Measurements from ENCODE around the gene PBX1. TPM values are rescaled to one million over a fixed set of nuclear protein-coding genes. Genes with fewer than 3 reads are reported as not detected.
A peak's percentile ranks its signal among the peaks of the same experiment; 100 is the strongest.

PBX1 gene
- total RNA-seq (ENCODE audit: low replicate concordance): 257 and 324 TPM in 2 replicates
- long read RNA-seq, full-length matches to known transcripts: 13 of 201 reads
- long read RNA-seq, partial matches to known transcripts: 140 of 201 reads
- long read RNA-seq, other reads (novel, unspliced or antisense): 48 of 201 reads

GRCh38 chr1:164558461-164559341 is at the start of gene PBX1:
PBX1 (plus strand) TSS chr1:164559184.
- H3K27me3 Mint-ChIP-seq: no peaks in the 10 kb centered on the region
- peak within 1 kb of the TSS; percentile 89 for H3K27ac Mint-ChIP-seq
- no peaks in the 10 kb centered on the region for H3K9me3 Mint-ChIP-seq
- peak; percentile 96 for DNase-seq (ENCODE audit: extremely low spot score, unreplicated experiment)
- peaks cover 18% of the 10 kb centered on the region for H3K4me1 Mint-ChIP-seq (ENCODE audit: unreplicated experiment)
- peak within 1 kb of the TSS; percentile 95 for H3K4me3 Mint-ChIP-seq
- peaks cover 17% of the 10 kb centered on the region for H3K36me3 Mint-ChIP-seq
- TF ChIP-seq, protein P1, sequence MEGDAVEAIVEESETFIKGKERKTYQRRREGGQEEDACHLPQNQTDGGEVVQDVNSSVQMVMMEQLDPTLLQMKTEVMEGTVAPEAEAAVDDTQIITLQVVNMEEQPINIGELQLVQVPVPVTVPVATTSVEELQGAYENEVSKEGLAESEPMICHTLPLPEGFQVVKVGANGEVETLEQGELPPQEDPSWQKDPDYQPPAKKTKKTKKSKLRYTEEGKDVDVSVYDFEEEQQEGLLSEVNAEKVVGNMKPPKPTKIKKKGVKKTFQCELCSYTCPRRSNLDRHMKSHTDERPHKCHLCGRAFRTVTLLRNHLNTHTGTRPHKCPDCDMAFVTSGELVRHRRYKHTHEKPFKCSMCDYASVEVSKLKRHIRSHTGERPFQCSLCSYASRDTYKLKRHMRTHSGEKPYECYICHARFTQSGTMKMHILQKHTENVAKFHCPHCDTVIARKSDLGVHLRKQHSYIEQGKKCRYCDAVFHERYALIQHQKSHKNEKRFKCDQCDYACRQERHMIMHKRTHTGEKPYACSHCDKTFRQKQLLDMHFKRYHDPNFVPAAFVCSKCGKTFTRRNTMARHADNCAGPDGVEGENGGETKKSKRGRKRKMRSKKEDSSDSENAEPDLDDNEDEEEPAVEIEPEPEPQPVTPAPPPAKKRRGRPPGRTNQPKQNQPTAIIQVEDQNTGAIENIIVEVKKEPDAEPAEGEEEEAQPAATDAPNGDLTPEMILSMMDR (conservative IDR thresholded peaks at IDR 0.05): no peak

- DNase-seq (ENCODE audit: extremely low spot score, unreplicated experiment): no peak
- H3K27ac Mint-ChIP-seq: no peak overlapping the region
Measured at GRCh38 chr1:164510435-164510834, 48.5 kb upstream of the PBX1 start.

GRCh38 chr1:164511001-164511705 is 47.8 kb upstream of the PBX1 start:
- Mint-ChIP-seq H3K9me3 (peaks cover 6% of the 10 kb centered on the region), H3K4me1 (ENCODE audit: unreplicated experiment) (peaks cover 25% of the 10 kb centered on the region), H3K4me3 (no peak overlapping the region), H3K27ac (no peak overlapping the region), H3K36me3 (no peaks in the 10 kb centered on the region), H3K27me3 (no peaks in the 10 kb centered on the region)
- no peak for DNase-seq (ENCODE audit: extremely low spot score, unreplicated experiment)
- TF ChIP-seq, protein P1 (conservative IDR thresholded peaks at IDR 0.05): no peak

More at GRCh38 chr1:164510435-164510834, 48.5 kb upstream of the PBX1 start:
- Mint-ChIP-seq H3K9me3 (peaks cover 6% of the 10 kb centered on the region), H3K4me1 (ENCODE audit: unreplicated experiment) (peaks cover 18% of the 10 kb centered on the region), H3K36me3 (no peaks in the 10 kb centered on the region), H3K4me3 (no peak overlapping the region), H3K27me3 (no peaks in the 10 kb centered on the region)
- TF ChIP-seq, protein P1 (conservative IDR thresholded peaks at IDR 0.05): no peak

GRCh38 chr1:164515231-164515630 is 43.8 kb upstream of the PBX1 start:
- no peaks in the 10 kb centered on the region for H3K27me3 Mint-ChIP-seq

DNA sequence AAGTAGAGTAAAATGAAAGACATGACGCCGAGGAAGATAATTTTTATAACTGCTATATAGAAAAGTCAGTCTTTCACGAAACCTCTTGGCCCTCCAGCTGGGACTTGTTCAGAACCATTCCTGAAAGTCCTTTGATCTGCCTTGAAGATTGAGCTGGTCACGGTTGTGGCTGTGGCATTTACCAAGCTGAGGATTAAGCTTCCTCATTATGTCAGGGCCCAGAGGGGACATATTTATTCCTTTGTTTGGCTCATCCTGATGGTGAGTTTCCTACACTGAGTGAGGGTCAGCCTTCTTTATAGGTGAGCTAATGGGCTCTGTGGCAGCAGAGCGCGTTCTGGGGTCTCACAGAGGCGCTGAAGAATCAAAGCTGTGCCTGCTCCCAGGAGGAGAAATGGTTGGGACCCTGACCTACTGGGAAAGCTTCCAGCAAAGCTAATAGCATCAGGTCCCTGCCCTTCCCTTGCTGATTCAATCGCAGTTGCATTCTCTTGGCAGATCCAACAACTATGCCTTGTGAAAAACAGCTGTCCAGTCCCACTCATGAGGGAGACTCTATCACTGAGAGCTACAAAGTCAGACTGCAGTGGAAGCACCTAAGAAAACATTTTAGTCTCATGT is 43.2 kb upstream of the PBX1 start:
- DNase-seq (ENCODE audit: extremely low spot score, unreplicated experiment): no peak
- Mint-ChIP-seq H3K9me3 (peaks cover 7% of the 10 kb centered on the region), H3K27ac (no peak overlapping the region), H3K4me1 (ENCODE audit: unreplicated experiment) (peaks cover 37% of the 10 kb centered on the region), H3K4me3 (no peak overlapping the region), H3K36me3 (no peaks in the 10 kb centered on the region), H3K27me3 (no peaks in the 10 kb centered on the region)
- TF ChIP-seq, protein P1 (conservative IDR thresholded peaks at IDR 0.05): no peak

More at GRCh38 chr1:164515231-164515630, 43.8 kb upstream of the PBX1 start:
- peaks cover 7% of the 10 kb centered on the region for H3K9me3 Mint-ChIP-seq
- no peak for DNase-seq (ENCODE audit: extremely low spot score, unreplicated experiment)
- H3K27ac Mint-ChIP-seq: no peak overlapping the region
- H3K4me1 Mint-ChIP-seq (ENCODE audit: unreplicated experiment): peaks cover 40% of the 10 kb centered on the region
- H3K4me3 Mint-ChIP-seq: no peak overlapping the region
- H3K36me3 Mint-ChIP-seq: no peaks in the 10 kb centered on the region
- TF ChIP-seq, protein P1 (conservative IDR thresholded peaks at IDR 0.05): no peak
